KMS-11 (cell line): ENCODE data around the gene MAPKAP1.

Experiments
- H2AFZ ChIP-seq: fragments of 200-600 bp; sonication (generic); 2 replicates; pipeline ENCODE4 v1.6.1; 2016; ENCODE audit warnings: antibody characterized with exemption, mixed run types, low read depth
- H3K27ac ChIP-seq: fragments of 200-600 bp; sonication (generic); 2 replicates; pipeline ENCODE4 v1.6.1; 2016; ENCODE audit warnings: mild to moderate bottlenecking, mixed run types
- H3K27me3 ChIP-seq: fragments of 200-600 bp; sonication (generic); 2 replicates; pipeline ENCODE4 v1.6.1; 2017; ENCODE audit warnings: mild to moderate bottlenecking, low read depth, mixed run types, moderate library complexity; ENCODE audit not compliant: insufficient read depth
- H3K36me3 ChIP-seq: fragments of 200-600 bp; sonication (generic); 2 replicates; pipeline ENCODE4 v1.6.1; 2017; ENCODE audit warnings: mild to moderate bottlenecking, mixed run types; ENCODE audit not compliant: insufficient read depth
- H3K4me1 ChIP-seq: fragments of 200-600 bp; sonication (generic); 2 replicates; pipeline ENCODE4 v1.6.1; 2016; ENCODE audit warnings: mild to moderate bottlenecking, low read depth, mixed run types; ENCODE audit not compliant: poor library complexity, severe bottlenecking
- H3K4me2 ChIP-seq: fragments of 200-600 bp; sonication (generic); 2 replicates; pipeline ENCODE4 v1.7.0; 2016; ENCODE audit warnings: mild to moderate bottlenecking, mixed run types
- H3K4me3 ChIP-seq: fragments of 200-600 bp; sonication (generic); IDR thresholded peaks from 2 replicates; pipeline ENCODE4 v1.6.1; 2017; ENCODE audit warnings: low read depth, low read length, mixed read lengths; ENCODE audit not compliant: insufficient read depth
- H3K79me2 ChIP-seq: fragments of 200-600 bp; sonication (generic); 2 replicates; pipeline ENCODE4 v1.6.1; 2016; ENCODE audit warnings: low read depth, mixed run types; ENCODE audit not compliant: insufficient read depth
- H3K9ac ChIP-seq: fragments of 200-600 bp; sonication (generic); 2 replicates; pipeline ENCODE4 v1.6.1; 2016; ENCODE audit warnings: mild to moderate bottlenecking, mixed run types
- H4K20me1 ChIP-seq: fragments of 200-600 bp; sonication (generic); 2 replicates; pipeline ENCODE4 v1.6.1; 2016; ENCODE audit warnings: mild to moderate bottlenecking, mixed run types; ENCODE audit not compliant: insufficient read depth
- TF ChIP-seq, protein P1 (sequence below): fragments of 200-600 bp; sonication (generic); conservative IDR thresholded peaks from 2 replicates; pipeline ENCODE4 v1.6.1; 2017; ENCODE audit warnings: low read depth, mild to moderate bottlenecking, antibody characterized with exemption, low read length, moderate library complexity, mixed read lengths

MAPKAP1 gene

DNA sequence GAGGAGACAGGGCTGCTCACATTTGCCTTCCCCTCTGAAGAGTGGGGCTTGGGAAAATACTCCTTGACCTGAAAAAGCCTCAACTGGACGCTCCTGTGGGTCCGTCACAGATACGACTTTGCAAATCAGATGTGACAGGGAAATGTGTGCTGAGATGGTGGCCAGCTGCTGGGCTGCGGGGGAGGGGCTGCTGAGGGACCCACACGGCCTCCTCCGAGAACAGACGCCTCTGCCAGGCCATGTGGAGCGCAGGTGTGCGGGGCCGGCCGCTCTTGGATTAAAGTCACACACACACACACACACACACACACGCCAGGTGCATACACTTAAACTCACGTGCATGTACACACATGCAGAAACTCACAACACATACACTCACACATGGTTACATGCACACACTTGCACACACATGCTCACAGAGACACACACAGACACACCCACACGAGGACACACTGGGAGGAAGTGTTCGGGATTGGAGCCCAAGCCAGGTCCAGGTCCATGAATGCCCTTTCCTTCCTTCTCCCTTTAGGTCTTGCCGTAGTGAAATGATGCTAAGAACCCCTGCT is 278.0 kb downstream of the MAPKAP1 start:
- TF ChIP-seq, protein P1, sequence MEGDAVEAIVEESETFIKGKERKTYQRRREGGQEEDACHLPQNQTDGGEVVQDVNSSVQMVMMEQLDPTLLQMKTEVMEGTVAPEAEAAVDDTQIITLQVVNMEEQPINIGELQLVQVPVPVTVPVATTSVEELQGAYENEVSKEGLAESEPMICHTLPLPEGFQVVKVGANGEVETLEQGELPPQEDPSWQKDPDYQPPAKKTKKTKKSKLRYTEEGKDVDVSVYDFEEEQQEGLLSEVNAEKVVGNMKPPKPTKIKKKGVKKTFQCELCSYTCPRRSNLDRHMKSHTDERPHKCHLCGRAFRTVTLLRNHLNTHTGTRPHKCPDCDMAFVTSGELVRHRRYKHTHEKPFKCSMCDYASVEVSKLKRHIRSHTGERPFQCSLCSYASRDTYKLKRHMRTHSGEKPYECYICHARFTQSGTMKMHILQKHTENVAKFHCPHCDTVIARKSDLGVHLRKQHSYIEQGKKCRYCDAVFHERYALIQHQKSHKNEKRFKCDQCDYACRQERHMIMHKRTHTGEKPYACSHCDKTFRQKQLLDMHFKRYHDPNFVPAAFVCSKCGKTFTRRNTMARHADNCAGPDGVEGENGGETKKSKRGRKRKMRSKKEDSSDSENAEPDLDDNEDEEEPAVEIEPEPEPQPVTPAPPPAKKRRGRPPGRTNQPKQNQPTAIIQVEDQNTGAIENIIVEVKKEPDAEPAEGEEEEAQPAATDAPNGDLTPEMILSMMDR, result no peak
- Histone ChIP-seq H3K9ac (no peak overlapping the region), H3K4me1 (peaks cover 8% of the 10 kb centered on the region), H3K79me2 (no peaks in the 10 kb centered on the region), H3K27me3 (no peaks in the 10 kb centered on the region), H2AFZ (no peak overlapping the region), H3K4me3 (no peak overlapping the region), H3K27ac (no peak overlapping the region), H3K36me3 (no peaks in the 10 kb centered on the region), H4K20me1 (no peaks in the 10 kb centered on the region), H3K4me2 (no peak overlapping the region)

DNA sequence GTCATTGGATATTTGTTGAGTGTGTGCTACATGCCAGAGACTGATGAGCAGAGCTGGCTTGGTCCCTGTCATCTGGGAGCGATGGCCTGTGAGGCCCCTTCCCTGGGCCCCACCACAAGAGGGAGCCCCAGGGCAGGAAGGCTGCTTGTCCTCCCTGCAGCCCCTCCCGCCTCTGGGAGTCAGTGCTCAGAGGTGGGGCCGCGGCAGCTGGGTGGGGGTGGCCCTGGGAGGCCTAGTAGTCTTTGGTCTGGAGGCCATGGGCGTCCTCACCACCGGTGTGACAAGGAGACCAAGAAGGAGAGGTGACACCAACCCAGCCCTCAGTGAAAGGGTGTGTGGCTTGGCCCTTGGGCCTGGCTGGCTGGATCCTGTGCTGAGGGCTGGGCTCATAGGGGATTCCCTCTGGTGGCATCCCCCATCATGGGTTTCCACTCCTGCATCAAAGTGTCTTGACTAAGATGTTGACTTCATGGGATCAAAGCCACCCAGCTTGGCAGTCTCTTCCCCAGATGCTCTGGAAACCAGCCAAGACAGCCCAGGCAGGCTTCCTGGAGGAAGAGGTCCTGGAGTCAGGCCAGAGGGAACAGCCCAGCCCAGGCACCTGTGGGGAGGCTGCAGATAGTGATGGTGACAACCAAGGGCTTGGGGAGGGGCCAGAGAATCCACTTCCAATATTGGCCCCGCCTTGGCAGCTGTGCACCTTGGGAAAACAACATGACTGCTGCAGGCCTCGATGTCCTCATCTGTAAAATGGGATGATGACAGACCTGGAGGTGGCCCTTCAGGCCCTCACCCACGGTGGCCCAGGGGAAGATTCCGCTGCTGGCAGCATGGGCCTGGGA is 278.7 kb downstream of the MAPKAP1 start:
- Histone ChIP-seq H3K79me2 (no peaks in the 10 kb centered on the region), H3K27me3 (no peaks in the 10 kb centered on the region), H4K20me1 (no peaks in the 10 kb centered on the region), H3K9ac (no peak overlapping the region), H3K4me1 (peaks cover 8% of the 10 kb centered on the region), H3K4me2 (no peak overlapping the region), H3K27ac (no peak overlapping the region), H3K36me3 (no peaks in the 10 kb centered on the region), H3K4me3 (no peak overlapping the region), H2AFZ (no peak overlapping the region)
- TF ChIP-seq, protein P1, result peak; percentile 62

DNA sequence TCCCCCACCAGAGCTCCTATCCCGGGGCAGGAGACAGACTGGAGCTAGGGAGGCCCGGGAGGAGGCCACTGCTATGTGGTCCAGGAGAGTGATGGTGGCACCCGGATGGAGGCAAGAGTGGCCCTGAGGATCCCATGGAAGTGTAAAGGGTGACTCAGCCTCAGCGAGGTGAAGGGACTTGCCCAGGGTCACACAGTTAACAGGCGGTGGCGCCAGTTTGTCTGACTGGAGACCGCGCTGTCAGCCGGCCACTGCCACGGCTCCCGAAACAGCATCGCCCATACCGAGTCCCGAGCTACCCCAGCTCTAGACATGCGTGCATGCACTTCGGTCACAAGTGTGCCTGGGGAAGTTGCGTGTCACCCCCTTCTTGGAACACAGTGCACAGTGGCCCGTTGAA is 279.5 kb downstream of the MAPKAP1 start:
- H3K79me2 ChIP-seq, result no peaks in the 10 kb centered on the region
- no peak overlapping the region for H3K4me3 ChIP-seq
- TF ChIP-seq, protein P1, result no peak
- no peaks in the 10 kb centered on the region for H3K27me3 ChIP-seq
- no peak overlapping the region for H3K9ac ChIP-seq
- H4K20me1 ChIP-seq, result no peaks in the 10 kb centered on the region
- H3K36me3 ChIP-seq, result no peaks in the 10 kb centered on the region
- no peak overlapping the region for H3K4me2 ChIP-seq
- no peak overlapping the region for H2AFZ ChIP-seq
- H3K4me1 ChIP-seq, result peaks cover 8% of the 10 kb centered on the region
- no peak overlapping the region for H3K27ac ChIP-seq

DNA sequence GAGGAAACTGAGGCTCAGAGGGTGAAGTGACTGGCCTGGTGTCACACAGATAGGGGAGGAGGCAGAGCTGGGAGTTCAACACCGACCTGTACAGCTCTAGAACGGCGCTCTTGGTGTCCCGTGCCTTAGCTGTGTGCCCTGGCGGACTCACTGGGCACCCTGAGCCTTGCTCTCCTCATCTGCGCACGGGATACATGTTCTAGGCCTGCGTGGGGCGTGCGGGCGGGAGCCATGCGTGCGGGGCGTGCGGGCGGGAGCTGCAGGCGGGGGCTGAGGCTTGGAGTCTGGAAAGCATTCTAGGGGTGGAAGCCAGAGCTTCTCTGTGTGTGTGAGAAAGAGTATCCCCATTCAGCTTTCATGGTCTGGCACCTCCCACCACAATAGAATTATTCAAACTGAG is 280.1 kb downstream of the MAPKAP1 start:
- Histone ChIP-seq H3K27me3 (no peaks in the 10 kb centered on the region), H3K36me3 (no peaks in the 10 kb centered on the region), H2AFZ (no peak overlapping the region), H3K9ac (no peak overlapping the region), H3K4me3 (no peak overlapping the region), H4K20me1 (no peaks in the 10 kb centered on the region), H3K27ac (no peak overlapping the region), H3K4me1 (peaks cover 8% of the 10 kb centered on the region), H3K79me2 (no peaks in the 10 kb centered on the region), H3K4me2 (no peak overlapping the region)
- TF ChIP-seq, protein P1, result no peak
